HG02642 (cell line): Measurements from ENCODE around the gene COL13A1.

Source experiments
- ATAC-seq: cut with Tn5 transposase; IDR thresholded peaks from one replicate; pipeline ENCODE4 v1.9.1; 2021; ENCODE audit warnings: mild to moderate bottlenecking; ENCODE audit not compliant: unreplicated experiment, poor library complexity

Gene COL13A1

DNA sequence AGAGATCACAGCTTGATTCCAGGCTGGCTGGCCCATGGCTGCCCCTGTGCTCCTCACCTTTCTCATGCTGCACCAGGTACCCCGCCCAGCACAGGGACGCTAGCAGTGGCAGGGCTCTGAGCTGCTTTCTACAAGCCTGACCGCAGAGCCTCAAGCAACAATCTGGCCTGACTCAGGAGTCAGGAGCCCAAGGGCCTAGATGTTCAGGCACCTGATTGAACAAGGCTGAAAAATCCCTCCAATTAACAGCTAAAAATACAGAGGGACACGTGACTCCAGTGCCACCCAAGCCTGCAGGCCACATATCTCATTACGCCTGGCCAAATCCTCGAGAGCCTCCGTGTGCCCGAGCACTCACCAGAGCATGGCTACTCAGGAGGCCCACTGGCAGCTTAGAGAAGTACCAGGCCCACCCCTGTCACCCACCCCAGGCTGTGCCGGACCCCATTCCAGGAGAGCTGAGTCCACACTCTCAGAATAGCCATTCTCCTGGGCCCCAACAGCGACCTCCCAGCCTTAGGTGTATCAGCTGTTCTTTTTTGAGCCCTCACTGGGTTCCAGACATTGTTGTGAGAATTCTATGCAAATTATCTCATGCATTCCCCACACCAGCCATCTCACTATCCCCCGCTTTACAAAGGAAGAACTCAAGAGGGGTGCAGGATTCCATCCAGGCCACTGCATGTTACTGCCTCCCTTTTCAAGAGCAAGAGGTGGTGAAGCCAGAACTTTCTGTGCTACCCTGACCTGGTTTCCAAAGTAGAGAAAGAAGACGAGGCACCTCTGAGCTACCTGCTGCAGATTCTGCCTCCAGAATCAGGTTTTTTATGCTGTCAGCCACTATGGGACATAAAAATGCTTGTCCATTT lies 98.3 kb downstream of the COL13A1 start:
- ATAC-seq, result no peak

DNA sequence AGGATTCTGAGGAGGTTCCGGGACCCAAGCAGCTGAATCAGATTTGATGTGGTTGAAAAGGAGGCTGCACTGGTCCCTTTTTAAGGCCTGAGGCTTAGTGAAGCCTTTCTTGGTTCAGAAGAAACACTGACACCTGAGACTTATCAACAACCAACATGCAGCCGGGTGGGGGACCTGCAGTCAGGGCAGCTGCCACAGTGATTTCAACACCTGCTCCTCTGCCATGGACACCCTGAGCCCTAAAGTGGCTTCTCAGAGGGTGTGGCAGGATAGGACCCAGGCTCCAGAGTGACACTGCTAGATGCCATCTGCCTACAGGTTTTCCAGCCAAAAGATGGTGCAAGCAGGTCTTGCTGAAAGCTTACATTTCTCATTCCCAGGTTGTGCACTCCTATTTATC lies 99.3 kb downstream of the COL13A1 start:
- no peak for ATAC-seq

DNA sequence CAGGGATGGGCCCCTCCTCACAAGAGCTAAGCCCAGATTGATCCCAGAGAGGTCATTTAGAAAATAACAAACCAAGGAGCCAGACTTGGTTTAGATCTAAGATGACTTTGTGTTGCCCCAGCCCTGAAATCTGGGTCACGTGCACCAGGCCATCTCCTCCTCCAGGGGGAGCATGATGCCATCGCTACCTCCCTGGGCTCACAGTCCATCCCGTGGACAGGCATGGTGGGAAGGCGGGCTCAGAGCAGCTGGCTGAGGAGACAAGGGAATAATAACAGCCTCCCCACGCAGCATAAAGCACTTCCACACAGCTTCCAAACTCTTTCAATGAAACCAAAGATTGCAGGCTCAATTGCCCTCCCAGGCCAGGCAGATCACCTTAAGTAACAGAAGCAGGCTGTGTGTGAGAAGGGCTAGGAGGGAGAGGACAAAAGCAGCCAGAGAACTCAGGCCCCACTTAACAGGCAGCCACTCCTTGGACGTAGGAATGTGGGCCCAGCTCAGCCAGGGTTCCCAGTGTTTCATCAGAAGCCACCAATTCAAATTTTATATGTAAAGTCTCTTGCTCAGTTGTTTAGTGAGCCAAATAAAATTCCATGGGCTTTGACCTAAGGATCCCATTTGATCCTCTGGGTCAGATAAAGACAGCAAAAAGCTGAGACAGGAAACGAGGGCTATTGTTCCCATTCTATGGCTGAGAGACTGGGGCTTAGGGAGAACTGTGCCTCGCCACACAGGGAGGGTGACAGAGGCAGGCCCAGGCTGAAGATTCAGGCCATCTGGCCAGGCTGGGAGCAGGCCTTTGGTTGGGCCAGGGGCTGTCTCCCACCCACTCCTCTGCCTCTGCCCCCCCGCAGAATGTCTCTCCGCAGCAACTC lies 100.2 kb downstream of the COL13A1 start:
- no peak for ATAC-seq

GRCh38 chr10:69902835-69903535 lies 101.3 kb downstream of the COL13A1 start:
- ATAC-seq, result no peak

GRCh38 chr10:69904533-69904932 lies 102.8 kb downstream of the COL13A1 start:
- ATAC-seq, result no peak

GRCh38 chr10:69906425-69906824 lies 104.7 kb downstream of the COL13A1 start:
- no peak for ATAC-seq

DNA sequence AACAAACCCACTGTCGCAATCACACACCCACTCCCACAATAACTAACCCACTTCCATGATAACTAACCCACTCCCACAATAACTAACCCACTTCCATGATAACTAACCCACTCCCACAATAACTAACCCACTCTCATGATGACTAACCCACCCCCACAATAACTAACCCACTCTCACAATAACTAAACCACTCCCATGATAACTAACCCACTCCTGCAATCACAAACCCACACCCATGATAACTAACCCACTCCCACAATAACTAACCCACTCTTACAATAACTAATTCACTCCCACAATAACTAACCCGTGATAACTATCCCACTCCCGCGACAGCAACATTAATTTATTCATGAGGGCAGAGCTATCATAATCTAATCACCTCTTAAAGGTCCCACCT lies 105.8 kb downstream of the COL13A1 start:
- no peak for ATAC-seq

- no peak for ATAC-seq
These were observed 106.4 kb downstream of the COL13A1 start for GRCh38 chr10:69908124-69908523.

- ATAC-seq, result no peak
These were observed 108.9 kb downstream of the COL13A1 start for GRCh38 chr10:69910561-69910960.

DNA sequence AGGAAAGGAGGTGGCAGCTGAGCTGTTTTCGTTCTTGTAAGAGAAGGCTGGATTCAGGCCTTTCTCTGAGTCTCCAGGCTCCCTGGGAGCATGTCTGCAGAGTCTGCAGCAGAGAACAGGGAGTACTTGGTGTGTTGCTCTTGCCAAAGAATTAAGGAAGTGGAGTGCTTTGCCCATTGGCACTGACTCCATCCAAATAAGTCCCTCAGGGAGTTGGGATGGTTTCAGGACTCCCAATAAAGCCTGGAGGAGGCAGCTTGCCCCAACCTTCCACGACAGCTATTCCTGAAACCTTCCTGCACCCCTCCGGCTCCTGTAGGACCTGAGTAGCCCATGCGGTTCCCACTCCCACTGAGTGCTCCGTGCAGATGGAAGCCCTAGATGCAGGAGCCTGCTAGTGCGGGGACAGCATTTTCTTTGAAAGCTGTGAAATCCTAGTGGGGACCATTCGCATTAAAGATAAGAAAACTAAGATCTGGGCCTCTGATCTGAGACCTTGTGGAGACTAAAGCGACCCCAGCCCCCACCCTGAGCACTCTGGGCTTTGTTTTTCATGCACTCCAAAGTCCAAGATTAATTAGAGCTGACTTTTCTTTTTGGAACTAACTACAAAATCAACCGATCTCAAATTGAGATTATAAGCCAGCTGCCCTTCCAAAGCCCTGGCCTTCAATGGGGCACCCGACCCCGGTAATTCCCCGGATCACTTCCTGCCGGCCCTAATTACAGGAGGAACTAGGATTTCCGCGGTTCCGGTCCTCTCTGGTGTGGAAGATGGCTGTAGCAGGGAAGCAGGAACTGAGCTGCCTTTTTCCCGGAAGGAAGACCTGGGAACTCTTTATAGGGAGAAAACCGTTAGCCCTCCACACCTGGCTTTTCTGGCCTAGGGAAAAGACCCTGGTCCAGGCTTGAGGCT lies 110.2 kb downstream of the COL13A1 start:
- no peak for ATAC-seq

GRCh38 chr10:69912589-69912988 lies 110.9 kb downstream of the COL13A1 start:
- ATAC-seq, result no peak

DNA sequence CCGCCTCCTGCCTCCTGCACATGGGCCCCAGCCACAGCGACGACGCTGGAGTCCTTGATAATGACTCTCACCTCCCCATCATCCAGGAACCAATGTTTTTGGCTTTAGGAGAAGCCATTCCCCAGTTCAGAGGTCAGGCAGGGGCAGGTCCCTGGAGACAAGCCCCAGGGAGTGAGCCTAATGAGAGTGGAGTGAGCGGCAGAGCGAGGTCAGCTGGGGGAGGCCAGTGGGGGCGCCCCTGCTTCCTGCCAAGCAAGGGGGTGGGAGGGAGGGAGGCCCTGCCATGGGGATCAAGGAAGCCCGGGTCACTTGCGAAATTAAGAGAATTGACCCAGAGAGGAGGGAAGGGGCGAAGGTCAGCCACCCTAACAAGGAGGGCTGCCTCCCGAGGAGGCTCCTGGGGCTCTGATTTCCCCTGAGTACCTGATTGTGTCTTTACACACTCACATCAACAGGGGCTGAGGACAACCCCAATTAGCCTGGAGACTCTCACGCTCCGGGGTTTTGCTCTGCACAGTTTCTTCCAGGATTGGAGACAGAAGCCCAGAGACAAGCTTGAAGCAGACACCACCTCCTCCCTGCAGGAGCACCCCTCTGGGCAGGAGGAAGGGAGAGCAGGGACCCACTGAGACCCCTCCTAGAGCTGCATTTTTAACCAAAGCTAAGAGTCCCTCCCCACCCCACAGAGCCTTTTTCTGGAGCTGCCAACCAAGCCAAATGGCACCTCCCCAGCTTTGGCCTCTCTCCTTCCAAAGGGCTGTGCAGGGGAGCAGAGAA lies 112.1 kb downstream of the COL13A1 start:
- no peak for ATAC-seq

GRCh38 chr10:69914398-69915214 lies 112.9 kb downstream of the COL13A1 start:
- no peak for ATAC-seq

- no peak for ATAC-seq
These were observed 113.5 kb downstream of the COL13A1 start for GRCh38 chr10:69915215-69915560.

- ATAC-seq, result no peak
These were observed 114.4 kb downstream of the COL13A1 start for GRCh38 chr10:69916118-69916517.

GRCh38 chr10:69918036-69918435 lies 116.3 kb downstream of the COL13A1 start:
- no peak for ATAC-seq

DNA sequence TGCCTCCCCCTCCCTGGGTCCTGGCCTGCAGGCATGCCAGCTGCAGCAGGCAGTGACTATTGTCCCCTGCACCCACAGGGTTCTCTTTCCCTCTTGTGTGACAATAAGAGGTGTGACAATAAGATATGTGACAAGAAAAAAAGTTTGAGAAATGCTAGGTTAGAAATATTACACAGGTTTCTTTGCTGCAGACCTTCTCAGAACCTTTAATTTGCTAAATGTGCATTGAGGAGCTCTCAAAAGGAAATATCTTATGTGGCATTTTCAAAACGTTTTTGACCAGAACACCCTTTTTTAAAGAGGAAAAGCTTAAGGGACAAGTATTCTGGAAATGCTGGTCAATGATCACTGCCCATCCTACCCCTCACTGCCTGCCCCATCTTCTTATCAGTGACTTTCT lies 117.5 kb downstream of the COL13A1 start:
- ATAC-seq, result no peak

GRCh38 chr10:69925111-69925510 lies 123.4 kb downstream of the COL13A1 start:
- ATAC-seq, result no peak
